SK-N-SH (cell line): ENCODE results near the gene CSPG4. TPM values are rescaled to one million over a fixed set of nuclear protein-coding genes. Genes with fewer than 3 reads are reported as not detected.
A peak's percentile ranks its signal among the peaks of the same experiment; 100 is the strongest.

ENCODE experiments used
- CTCF ChIA-PET: fragments of 300-600, 350-600 bp; formaldehyde crosslinking; extraction: SDS; loops from one replicate; lab custom pipeline; 2021; lab: Yijun Ruan, JAX
- POLR2A ChIA-PET: fragments of 350-600 bp; sonication (Branson Sonifier 250); formaldehyde crosslinking; extraction: SDS; loops from one replicate; lab custom pipeline; 2020; ENCODE audit warnings: antibody characterized with exemption, inconsistent platforms; lab: Yijun Ruan, JAX
- DNase-seq: peaks from one replicate; pipeline ENCODE4 v3.0.0; 2012
- H2AFZ ChIP-seq: fragments of 200-600 bp; sonication (generic); 2 replicates; pipeline ENCODE4 v1.8.1; 2016; ENCODE audit warnings: antibody characterized with exemption, mild to moderate bottlenecking, low read depth
- H3F3A ChIP-seq: fragments of 200-600 bp; sonication (generic); replicated peaks from 2 replicates; pipeline ENCODE3; 2016; ENCODE audit warnings: antibody characterized with exemption, mild to moderate bottlenecking; ENCODE audit not compliant: insufficient read depth
- H3K27ac ChIP-seq, 2 experiments: fragments of 200-500 bp in 1 of 2; fragments of 200-600 bp in 1 of 2; sonication (Bioruptor generic) in 1 of 2; sonication (generic), shearing (Covaris generic) in 1 of 2; 2 replicates each; pipeline versions ENCODE4 v1.5.1 to v1.6.1; 2014 to 2016; ENCODE audit warnings: low read depth in 2 of 2, inconsistent platforms in 1 of 2, low read length in 1 of 2, mild to moderate bottlenecking in 1 of 2, mixed read lengths in 1 of 2
- H3K27me3 ChIP-seq: fragments of 200-600 bp; sonication (generic), shearing (Covaris generic); 2 replicates; pipeline ENCODE4 v1.6.1; 2016; ENCODE audit warnings: mixed run types; ENCODE audit not compliant: insufficient read depth
- H3K36me3 ChIP-seq, 2 experiments: fragments of 200-500 bp in 1 of 2; fragments of 200-600 bp in 1 of 2; sonication (Bioruptor generic) in 1 of 2; sonication (generic) in 1 of 2; replicated peaks in 1 of 2; 2 replicates each; pipeline versions ENCODE3 to v1.5.1; 2014 to 2016; ENCODE audit warnings: low read length in 1 of 2, mild to moderate bottlenecking in 1 of 2; ENCODE audit not compliant: insufficient read depth in 2 of 2, control insufficient read depth in 1 of 2
- H3K4me1 ChIP-seq, 2 experiments: fragments of 200-500 bp in 1 of 2; fragments of 200-600 bp in 1 of 2; sonication (Bioruptor generic) in 1 of 2; sonication (generic), shearing (Covaris generic) in 1 of 2; 2 replicates each; pipeline versions ENCODE4 v1.5.1 to v1.6.1; 2014 to 2016; ENCODE audit warnings: low read depth in 1 of 2, low read length in 1 of 2, mixed run types in 1 of 2; ENCODE audit not compliant: insufficient read depth in 2 of 2, control insufficient read depth in 1 of 2
- H3K4me2 ChIP-seq: fragments of 200-600 bp; sonication (generic), shearing (Covaris generic); 2 replicates; pipeline ENCODE4 v1.6.1; 2017; ENCODE audit warnings: mixed run types
- H3K4me3 ChIP-seq, 2 experiments: fragments of 200-500 bp in 1 of 2; fragments of 200-600 bp in 1 of 2; sonication (Bioruptor generic) in 1 of 2; sonication (generic), shearing (Covaris generic) in 1 of 2; 2 replicates each; pipeline versions ENCODE4 v1.5.1 to v1.8.1; 2014 to 2016; ENCODE audit warnings: low read depth in 2 of 2, inconsistent platforms in 1 of 2, low read length in 1 of 2, mild to moderate bottlenecking in 1 of 2, mixed read lengths in 1 of 2, moderate library complexity in 1 of 2
- H3K79me2 ChIP-seq: fragments of 200-600 bp; sonication (generic); 2 replicates; pipeline ENCODE4 v1.8.1; 2017; ENCODE audit warnings: mild to moderate bottlenecking; ENCODE audit not compliant: insufficient read depth
- H3K9ac ChIP-seq: fragments of 200-600 bp; sonication (generic); 2 replicates; pipeline ENCODE4 v1.6.1; 2017; ENCODE audit warnings: mixed run types
- H3K9me2 ChIP-seq: fragments of 200-600 bp; sonication (generic); 2 replicates; pipeline ENCODE4 v1.6.1; 2017; ENCODE audit warnings: mixed run types
- H3K9me3 ChIP-seq: fragments of 200-600 bp; sonication (generic); 2 replicates; pipeline ENCODE4 v1.6.1; 2017; ENCODE audit warnings: mixed run types, mild to moderate bottlenecking, moderate library complexity
- H4K20me1 ChIP-seq: fragments of 200-600 bp; sonication (generic); 2 replicates; pipeline ENCODE4 v1.6.1; 2017; ENCODE audit warnings: mild to moderate bottlenecking, mixed run types; ENCODE audit not compliant: insufficient read depth
- CHD2 ChIP-seq: fragments of 150-350 bp; IDR thresholded peaks from 2 replicates; pipeline ENCODE4 v1.6.1; 2018; ENCODE audit warnings: low read length; ENCODE audit not compliant: partially characterized antibody
- CTCF ChIP-seq: fragments of 200-600 bp; sonication (generic); IDR thresholded peaks from 2 replicates; pipeline ENCODE4 v1.6.1; 2017; ENCODE audit warnings: antibody characterized with exemption, mild to moderate bottlenecking, moderate library complexity
- ELF1 ChIP-seq: IDR thresholded peaks from 2 replicates; pipeline ENCODE4 v1.4.0; 2012
- EP300 ChIP-seq, 2 experiments: IDR thresholded peaks; 2 replicates each; pipeline versions ENCODE4 v1.4.0 to v1.6.1; 2012; ENCODE audit warnings: borderline replicate concordance in 1 of 2, low read depth in 1 of 2, low read length in 1 of 2
- FOSL2 ChIP-seq: IDR thresholded peaks from 2 replicates; pipeline ENCODE4 v1.4.0; 2012; ENCODE audit warnings: low read depth, mild to moderate bottlenecking, moderate library complexity, borderline replicate concordance
- GATA2 ChIP-seq: sonication (generic); formaldehyde crosslinking; IDR thresholded peaks from 2 replicates; pipeline ENCODE4 v1.5.0; 2020; ENCODE audit warnings: mild to moderate bottlenecking, missing genetic modification reagents
- JUND ChIP-seq: IDR thresholded peaks from 2 replicates; pipeline ENCODE4 v1.4.0; 2012
- MXI1 ChIP-seq: IDR thresholded peaks from 2 replicates; pipeline ENCODE4 v1.6.1; 2012; ENCODE audit warnings: mild to moderate bottlenecking, low read depth, low read length, improper control_type of control experiment
- NRF1 ChIP-seq: IDR thresholded peaks from 2 replicates; pipeline ENCODE4 v1.6.1; 2012; ENCODE audit warnings: low read depth, mild to moderate bottlenecking, low read length
- RAD21 ChIP-seq: IDR thresholded peaks from 2 replicates; pipeline ENCODE4 v1.6.1; 2012; ENCODE audit warnings: mild to moderate bottlenecking, low read length
- REST ChIP-seq: IDR thresholded peaks from 2 replicates; pipeline ENCODE4 v1.6.1; 2012; ENCODE audit warnings: mild to moderate bottlenecking, low read depth, low read length, moderate library complexity
- RFX5 ChIP-seq: IDR thresholded peaks from 2 replicates; pipeline ENCODE4 v1.6.1; 2012; ENCODE audit warnings: mild to moderate bottlenecking, improper control_type of control experiment, low read length
- SMC3 ChIP-seq: IDR thresholded peaks from 2 replicates; pipeline ENCODE4 v1.6.1; 2012; ENCODE audit warnings: low read depth, low read length, improper control_type of control experiment
- TAF1 ChIP-seq: IDR thresholded peaks from 2 replicates; pipeline ENCODE4 v1.6.1; 2012; ENCODE audit warnings: low read depth, mild to moderate bottlenecking, low read length, moderate library complexity, borderline replicate concordance
- USF1 ChIP-seq: IDR thresholded peaks from 2 replicates; pipeline ENCODE4 v1.4.0; 2012; ENCODE audit warnings: low read depth, borderline replicate concordance
- YY1 ChIP-seq: IDR thresholded peaks from 2 replicates; pipeline ENCODE4 v1.4.0; 2012; ENCODE audit warnings: low read depth, mild to moderate bottlenecking
- WGBS: methylation state at CpG from one replicate; pipeline ENCODE4 v1.1.6; 2017; ENCODE audit warnings: low lambda C conversion rate; 5-methylcytosine and 5-hydroxymethylcytosine counted together
- polyA plus RNA-seq, 3 experiments: library from polyadenylated mRNA; depleted of rRNA; stranded (reverse); fragments of >200 nt; gene quantifications; 2 replicates each; pipeline ENCODE4 v1.2.3, GENCODE V29; 2012
- TF ChIP-seq, protein P1 (sequence below): fragments of 150-350 bp; IDR thresholded peaks from 2 replicates; pipeline ENCODE4 v1.6.1; 2016; ENCODE audit warnings: mild to moderate bottlenecking, low read depth, low read length
- TF ChIP-seq, protein P2 (sequence below): IDR thresholded peaks from 2 replicates; pipeline ENCODE4; 2012
- TF ChIP-seq, protein P3 (sequence below): fragments of 150-350 bp; IDR thresholded peaks from 2 replicates; pipeline ENCODE4 v1.6.1; 2017; ENCODE audit warnings: antibody characterized with exemption, low read length, low read depth, borderline replicate concordance

Gene CSPG4
- polyA plus RNA-seq, 1 of the 3 experiments (the other 2 are of a cell fraction): 0.35 TPM

- H3K9me2 ChIP-seq: no peaks in the 10 kb centered on the region
- TF ChIP-seq YY1: no peak
- TF ChIP-seq GATA2: peak; percentile 55; the same call in 1 of the 2 replicates
- H4K20me1 ChIP-seq: no peaks in the 10 kb centered on the region
- H3K4me2 ChIP-seq: no peak overlapping the region
- H3F3A ChIP-seq: peaks cover 27% of the 10 kb centered on the region
- H3K4me3 ChIP-seq: no peak overlapping the region
- ChIA-PET POLR2A (no interaction called here), CTCF (no interaction called here)
- H3K27ac ChIP-seq: peak overlapping the region in 1 of 2 experiments; percentile 31; a peak in 1 of 4 replicates
- H3K4me1 ChIP-seq: peaks cover 51 to 76% of the 10 kb centered on the region in 2 experiments
- H3K27me3 ChIP-seq: no peaks in the 10 kb centered on the region
- no peak overlapping the region for H2AFZ ChIP-seq
- DNase-seq: peak; percentile 76
- no peaks in the 10 kb centered on the region for H3K79me2 ChIP-seq
- WGBS: 74% methylated on average over 4 of the region's 11 CpGs
- no peaks in the 10 kb centered on the region for H3K36me3 ChIP-seq
- no peak overlapping the region for H3K9ac ChIP-seq
- no peaks in the 10 kb centered on the region for H3K9me3 ChIP-seq
Observed at GRCh38 chr15:75696854-75697259, 15.8 kb downstream of the CSPG4 start.

GRCh38 chr15:75696311-75696720 is 16.3 kb downstream of the CSPG4 start:
- Histone ChIP-seq H4K20me1 (no peaks in the 10 kb centered on the region), H3K4me2 (no peak overlapping the region), H2AFZ (no peak overlapping the region), H3K27ac (peak overlapping the region in 1 of 2 experiments; percentile 31; a peak in 1 of 4 replicates), H3K9me2 (no peaks in the 10 kb centered on the region), H3K9ac (no peak overlapping the region), H3K4me3 (no peak overlapping the region)
- DNase-seq: no peak
- POLR2A ChIA-PET: no interaction called here
- CTCF ChIA-PET: no interaction called here
- 93% methylated on average over 10 of the region's 14 CpGs for WGBS
- TF ChIP-seq MXI1: no peak
- no peak for TF ChIP-seq EP300 (IDR thresholded peaks at IDR 0.05; ENCODE audit: borderline replicate concordance in 1 of 2, low read depth in 1 of 2, low read length in 1 of 2)
- no peak for TF ChIP-seq YY1
- no peak for TF ChIP-seq FOSL2
- no peak for TF ChIP-seq CTCF
- no peak for TF ChIP-seq ELF1
- no peak for TF ChIP-seq NRF1
- no peak for TF ChIP-seq JUND
- no peak for TF ChIP-seq SMC3
- TF ChIP-seq TAF1: no peak
- TF ChIP-seq USF1: no peak
- TF ChIP-seq, protein P1, sequence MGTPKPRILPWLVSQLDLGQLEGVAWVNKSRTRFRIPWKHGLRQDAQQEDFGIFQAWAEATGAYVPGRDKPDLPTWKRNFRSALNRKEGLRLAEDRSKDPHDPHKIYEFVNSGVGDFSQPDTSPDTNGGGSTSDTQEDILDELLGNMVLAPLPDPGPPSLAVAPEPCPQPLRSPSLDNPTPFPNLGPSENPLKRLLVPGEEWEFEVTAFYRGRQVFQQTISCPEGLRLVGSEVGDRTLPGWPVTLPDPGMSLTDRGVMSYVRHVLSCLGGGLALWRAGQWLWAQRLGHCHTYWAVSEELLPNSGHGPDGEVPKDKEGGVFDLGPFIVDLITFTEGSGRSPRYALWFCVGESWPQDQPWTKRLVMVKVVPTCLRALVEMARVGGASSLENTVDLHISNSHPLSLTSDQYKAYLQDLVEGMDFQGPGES: no peak
- TF ChIP-seq, protein P2, sequence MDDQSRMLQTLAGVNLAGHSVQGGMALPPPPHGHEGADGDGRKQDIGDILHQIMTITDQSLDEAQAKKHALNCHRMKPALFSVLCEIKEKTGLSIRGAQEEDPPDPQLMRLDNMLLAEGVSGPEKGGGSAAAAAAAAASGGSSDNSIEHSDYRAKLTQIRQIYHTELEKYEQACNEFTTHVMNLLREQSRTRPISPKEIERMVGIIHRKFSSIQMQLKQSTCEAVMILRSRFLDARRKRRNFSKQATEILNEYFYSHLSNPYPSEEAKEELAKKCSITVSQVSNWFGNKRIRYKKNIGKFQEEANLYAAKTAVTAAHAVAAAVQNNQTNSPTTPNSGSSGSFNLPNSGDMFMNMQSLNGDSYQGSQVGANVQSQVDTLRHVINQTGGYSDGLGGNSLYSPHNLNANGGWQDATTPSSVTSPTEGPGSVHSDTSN: no peak
- TF ChIP-seq CHD2: no peak
- TF ChIP-seq, protein P3, sequence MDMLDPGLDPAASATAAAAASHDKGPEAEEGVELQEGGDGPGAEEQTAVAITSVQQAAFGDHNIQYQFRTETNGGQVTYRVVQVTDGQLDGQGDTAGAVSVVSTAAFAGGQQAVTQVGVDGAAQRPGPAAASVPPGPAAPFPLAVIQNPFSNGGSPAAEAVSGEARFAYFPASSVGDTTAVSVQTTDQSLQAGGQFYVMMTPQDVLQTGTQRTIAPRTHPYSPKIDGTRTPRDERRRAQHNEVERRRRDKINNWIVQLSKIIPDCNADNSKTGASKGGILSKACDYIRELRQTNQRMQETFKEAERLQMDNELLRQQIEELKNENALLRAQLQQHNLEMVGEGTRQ: no peak
- TF ChIP-seq RFX5: no peak
- no peak for TF ChIP-seq REST
- TF ChIP-seq RAD21: no peak
- TF ChIP-seq, all 33 proteins: peak for 0
- Histone ChIP-seq H3K79me2 (no peaks in the 10 kb centered on the region), H3K4me1 (peaks cover 50 to 73% of the 10 kb centered on the region in 2 experiments), H3K36me3 (no peaks in the 10 kb centered on the region), H3F3A (peaks cover 27% of the 10 kb centered on the region), H3K27me3 (no peaks in the 10 kb centered on the region), H3K9me3 (no peaks in the 10 kb centered on the region)
